ENCODE results near the gene CYTIP.
"Not testable (repeated sequence)": the region's sequence is repeated elsewhere in the genome, so short reads cannot be mapped to it uniquely, and the experiment has no call there.

The CYTIP gene

DNA sequence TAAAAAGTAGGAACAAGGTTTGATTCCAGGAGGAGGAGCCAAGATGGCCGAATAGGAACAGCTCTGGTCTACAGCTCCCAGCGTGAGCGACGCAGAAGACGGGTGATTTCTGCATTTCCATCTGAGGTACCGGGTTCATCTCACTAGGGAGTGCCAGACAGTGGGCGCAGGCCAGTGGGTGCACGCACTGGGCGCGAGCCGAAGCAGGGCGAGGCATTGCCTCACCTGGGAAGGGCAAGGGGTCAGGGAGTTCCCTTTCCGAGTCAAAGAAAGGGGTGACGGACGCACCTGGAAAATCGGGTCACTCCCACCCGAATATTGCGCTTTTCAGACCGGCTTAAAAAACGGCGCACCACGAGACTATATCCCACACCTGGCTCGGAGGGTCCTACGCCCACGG, 75.4 kb downstream of the CYTIP start:
- DNase-seq (ENCODE audit: low read depth) = not testable (repeated sequence)

DNA sequence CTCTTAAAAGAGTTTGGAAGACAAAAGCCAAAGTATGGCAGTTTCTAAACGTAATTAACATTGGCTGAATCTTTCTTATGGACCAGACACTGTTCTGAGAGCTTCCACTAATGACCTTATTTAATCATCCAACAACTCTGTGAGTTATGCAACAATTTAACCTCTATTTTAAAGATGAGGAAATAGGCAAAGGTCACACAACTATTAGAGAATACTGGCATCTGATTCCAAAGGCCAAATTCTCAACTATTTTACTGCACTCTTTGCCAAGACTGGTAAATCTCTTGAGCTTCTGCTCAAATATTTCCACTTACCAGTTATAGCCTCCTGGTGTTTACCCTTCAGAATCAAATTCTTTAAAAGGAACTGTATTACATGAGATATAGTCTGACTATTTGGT, 76.2 kb downstream of the CYTIP start:
- no peak for DNase-seq (ENCODE audit: low read depth)
